ELR (cell line): ENCODE results near the gene PFKFB3.
"Not testable (repeated sequence)": the region's sequence is repeated elsewhere in the genome, so short reads cannot be mapped to it uniquely, and the experiment has no call there.

ENCODE experiments used
- DNase-seq: peaks from one replicate; pipeline ENCODE4 v3.0.0-alpha.2; 2015; ENCODE audit warnings: low read depth

PFKFB3 gene

GRCh38 chr10:6178581-6178980 lies 24.2 kb upstream of the PFKFB3 start:
- DNase-seq: no peak

DNA sequence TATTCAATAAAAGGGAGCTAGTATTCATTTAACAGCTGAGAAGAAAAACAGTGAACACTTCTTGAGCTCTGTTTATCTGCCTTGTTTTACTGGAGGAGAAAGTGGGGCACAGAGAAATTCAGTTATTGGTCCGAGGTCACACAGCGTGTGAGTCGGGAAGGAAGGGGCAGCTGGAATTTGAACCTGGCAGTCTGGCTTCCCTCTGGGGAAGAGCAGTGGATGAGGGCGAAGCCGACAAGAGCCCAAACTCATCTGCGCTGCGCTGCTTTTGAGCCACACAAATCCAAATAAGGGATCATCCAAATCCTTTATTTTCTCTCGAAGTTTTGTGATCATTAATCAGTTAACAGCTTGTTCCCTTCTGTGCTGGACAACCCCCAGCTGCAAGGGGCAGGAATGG lies 23.7 kb upstream of the PFKFB3 start:
- no peak for DNase-seq

DNA sequence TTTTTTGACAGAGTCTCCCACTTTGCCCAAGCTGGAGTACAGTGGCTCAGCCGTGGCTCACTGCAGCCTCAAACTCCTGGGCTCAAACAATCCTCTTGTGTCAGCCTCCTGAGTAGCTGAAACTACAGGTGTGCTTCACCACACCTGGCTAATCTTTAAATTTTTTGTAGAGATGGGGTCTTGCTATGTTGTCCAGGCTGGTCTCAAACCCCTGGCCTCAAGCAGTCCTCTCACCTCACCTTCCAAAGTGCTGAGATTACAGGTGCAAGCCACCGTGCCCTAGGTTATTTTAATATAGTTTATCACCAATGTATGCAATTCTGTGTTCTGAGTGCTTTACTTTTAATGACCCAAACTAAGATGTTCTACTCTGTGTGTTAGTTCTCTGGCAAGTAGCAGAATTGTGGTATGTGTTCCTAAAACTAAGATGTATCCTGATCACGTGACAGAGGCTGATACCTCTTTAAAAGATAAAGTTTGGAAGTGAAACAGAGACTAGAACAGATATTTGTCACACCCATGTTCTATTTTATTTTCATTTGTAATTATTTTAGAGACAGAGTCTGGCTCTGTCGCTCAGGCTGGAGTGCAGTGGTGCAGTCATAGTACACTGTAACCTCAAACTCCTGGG lies 22.1 kb upstream of the PFKFB3 start:
- DNase-seq: no peak

DNA sequence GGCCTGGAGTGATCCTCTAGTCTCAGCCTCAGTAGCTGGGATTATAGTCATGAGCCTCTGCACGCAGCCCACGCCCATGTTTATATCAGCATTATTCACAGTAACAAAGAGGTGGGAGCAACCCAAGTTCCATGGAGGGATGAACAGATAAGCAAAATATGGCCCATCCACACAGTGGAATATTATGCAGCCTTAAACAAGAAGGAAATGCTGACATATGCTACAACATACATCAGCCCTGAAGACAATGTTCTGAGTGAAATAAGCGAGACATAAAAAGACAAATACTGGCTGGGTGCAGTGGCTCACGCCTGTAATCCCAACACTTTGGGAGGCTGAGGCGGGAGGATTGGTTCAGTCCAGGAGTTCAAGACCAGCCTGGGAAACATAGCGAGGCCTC lies 21.5 kb upstream of the PFKFB3 start:
- DNase-seq: no peak

- DNase-seq: no peak
These were observed 20.2 kb upstream of the PFKFB3 start for GRCh38 chr10:6182454-6183098.

DNA sequence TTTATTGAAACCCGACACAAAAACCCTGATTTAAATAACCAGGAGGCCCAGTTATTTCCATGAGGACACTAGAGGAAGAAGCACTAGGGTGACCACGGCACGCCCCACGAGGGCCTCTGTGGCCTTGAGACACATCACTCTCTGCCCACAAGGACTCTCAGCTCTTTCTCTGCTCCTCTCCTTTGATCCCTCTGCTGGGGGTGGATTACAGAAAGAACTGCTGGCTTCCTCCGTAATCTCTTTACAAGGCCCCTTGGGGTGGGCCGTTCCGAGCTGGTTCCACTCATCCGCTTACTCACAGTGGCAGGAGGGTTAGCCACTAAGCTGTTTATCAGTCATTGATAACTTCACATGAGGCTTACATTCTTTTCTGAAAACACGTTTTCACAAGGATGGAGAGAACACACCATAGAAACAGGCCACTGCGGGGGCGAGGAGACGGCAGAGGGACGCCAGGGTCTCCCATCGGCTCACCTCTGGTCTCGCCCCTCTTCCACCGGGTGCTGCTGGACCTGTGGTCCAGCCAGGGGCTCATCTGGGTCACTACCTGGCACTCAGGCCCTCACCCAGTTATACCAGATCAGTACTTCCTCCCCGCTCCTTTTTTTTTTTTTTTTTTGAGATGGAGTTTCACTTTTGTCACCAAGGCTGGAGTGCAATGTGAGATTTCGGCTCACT lies 17.6 kb upstream of the PFKFB3 start:
- DNase-seq: no peak

- DNase-seq: no peak
These were observed 15.9 kb upstream of the PFKFB3 start for GRCh38 chr10:6186894-6187256.

GRCh38 chr10:6187278-6187677 lies 15.5 kb upstream of the PFKFB3 start:
- DNase-seq: no peak

GRCh38 chr10:6190033-6190432 lies 12.7 kb upstream of the PFKFB3 start:
- not testable (repeated sequence) for DNase-seq

DNA sequence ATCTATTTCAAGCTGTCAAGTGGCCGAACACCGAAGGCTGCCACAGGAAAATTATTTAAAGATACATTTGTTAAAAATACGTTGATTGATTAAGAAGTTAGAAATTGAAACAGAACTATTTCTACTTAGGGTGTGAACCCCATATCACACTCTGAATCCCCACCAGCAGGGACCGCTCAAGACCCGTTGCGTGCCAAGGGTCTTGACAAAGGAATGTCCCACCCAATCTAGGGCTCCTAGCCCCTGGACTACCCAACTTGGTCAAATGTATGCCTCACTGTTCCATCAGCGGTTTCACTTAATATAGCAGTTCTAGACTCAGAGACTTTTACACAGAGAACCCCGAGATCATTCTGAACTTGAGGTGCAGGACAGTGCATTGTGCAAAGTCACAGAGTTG lies 11.6 kb upstream of the PFKFB3 start:
- no peak for DNase-seq

DNA sequence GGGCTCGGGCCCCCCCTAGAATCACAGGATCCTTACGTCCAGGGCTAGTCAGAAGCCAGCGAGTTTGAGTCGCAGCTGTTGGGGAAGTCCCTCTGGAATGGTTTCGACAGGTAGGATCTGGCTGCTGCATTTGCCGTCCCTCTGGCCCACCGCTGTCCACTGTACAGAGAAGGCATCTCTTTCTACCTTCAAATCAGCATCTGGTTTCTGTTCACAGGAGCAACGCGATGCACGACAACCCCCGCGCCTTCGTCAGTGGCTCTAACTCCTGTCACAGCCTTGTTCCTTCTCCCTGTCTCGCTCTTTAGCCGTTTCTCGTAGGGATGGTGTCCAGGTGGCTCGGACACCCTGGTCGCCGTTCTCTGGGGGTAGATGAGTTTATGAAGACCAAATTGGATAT lies 11.2 kb upstream of the PFKFB3 start:
- no peak for DNase-seq

GRCh38 chr10:6193342-6193741 lies 9.4 kb upstream of the PFKFB3 start:
- DNase-seq: not testable (repeated sequence)

DNA sequence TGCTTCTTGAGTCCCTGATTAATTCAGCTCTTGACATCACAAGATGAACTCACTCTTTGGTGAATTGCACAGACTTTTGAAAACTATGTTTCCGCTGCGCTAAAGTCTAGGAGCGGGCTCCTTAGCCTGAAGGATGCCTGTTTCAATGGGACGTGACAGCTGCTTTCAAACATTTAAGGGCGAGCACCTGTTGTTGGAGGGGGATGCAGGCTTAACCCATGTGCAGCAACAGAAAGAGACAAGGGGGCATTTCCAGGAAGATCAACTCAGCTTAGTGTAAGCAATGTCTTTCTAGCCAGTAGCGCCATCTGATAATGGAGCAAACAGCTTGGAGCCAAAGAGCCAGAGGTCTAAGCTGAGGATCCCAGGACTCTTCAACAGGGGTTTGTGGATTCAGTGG lies 8.4 kb upstream of the PFKFB3 start:
- DNase-seq: no peak

GRCh38 chr10:6195376-6195775 lies 7.4 kb upstream of the PFKFB3 start:
- DNase-seq: peak; percentile 27

DNA sequence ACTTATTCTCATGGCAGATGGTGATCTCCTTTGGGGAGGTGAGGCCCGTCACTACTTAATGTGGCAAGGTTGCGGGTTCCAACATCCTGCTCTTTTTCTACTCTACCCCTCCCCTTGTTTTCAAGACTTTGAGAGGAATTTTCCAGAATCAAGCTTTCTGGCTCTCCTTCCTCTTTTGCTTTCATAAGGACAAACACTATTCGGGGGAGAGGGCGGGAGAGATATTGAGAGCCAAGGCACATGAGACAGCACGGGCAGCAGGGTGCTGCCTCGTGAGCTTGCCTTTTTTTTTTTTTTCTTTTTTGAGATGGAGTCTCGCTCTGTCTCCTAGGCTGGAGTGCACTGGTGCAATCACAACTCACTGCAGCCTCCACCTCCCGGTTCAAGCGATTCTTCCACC lies 6.9 kb upstream of the PFKFB3 start:
- no peak for DNase-seq

GRCh38 chr10:6196524-6196923 lies 6.2 kb upstream of the PFKFB3 start:
- DNase-seq: not testable (repeated sequence)

- no peak for DNase-seq
These were observed 5.4 kb upstream of the PFKFB3 start for GRCh38 chr10:6197321-6197720.

DNA sequence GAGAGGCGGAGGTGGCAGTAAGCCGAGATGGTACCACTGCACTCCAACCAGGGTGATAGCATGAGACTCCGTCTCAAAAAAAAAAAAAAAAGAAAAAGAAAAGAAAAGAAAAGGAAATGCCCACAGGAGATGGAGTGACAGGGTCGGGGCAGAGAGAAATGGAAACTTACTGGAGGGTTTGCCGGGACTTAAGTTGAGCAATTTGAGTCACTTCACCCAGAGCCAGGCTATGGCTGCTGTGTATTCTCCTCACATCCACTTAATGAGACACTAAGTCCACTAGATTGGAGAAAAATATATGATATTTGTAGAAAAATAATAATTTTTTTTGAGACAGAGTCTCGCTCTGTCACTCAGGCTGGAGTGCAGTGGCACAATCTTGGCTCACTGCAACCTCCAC lies 4.6 kb upstream of the PFKFB3 start:
- no peak for DNase-seq

GRCh38 chr10:6199131-6199733 lies 3.5 kb upstream of the PFKFB3 start:
- DNase-seq: no peak

DNA sequence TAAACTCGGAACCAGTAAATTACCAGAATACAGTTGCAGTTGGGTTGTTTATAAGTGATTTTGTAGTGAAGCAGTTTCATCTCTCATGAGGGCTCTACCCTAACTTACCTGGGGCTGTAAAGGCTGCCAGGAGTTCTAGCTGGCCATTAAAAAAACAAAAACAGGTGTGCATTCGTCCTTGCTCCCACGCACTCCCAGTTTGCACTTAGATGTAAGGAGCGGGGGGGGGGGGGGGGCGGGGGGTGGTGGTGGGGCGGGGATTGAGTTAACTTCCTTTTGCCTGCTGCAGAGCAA lies 2.3 kb upstream of the PFKFB3 start:
- no peak for DNase-seq

- DNase-seq: peak; percentile 56
These were observed 1.8 kb upstream of the PFKFB3 start for GRCh38 chr10:6200734-6201515.

GRCh38 chr10:6201516-6201975 lies 1.2 kb upstream of the PFKFB3 start:
- peak; percentile 75 for DNase-seq
